Measurements from ENCODE around the gene DNAAF8.

Gene DNAAF8

GRCh38 chr16:4798456-4798855, 64.1 kb downstream of the DNAAF8 start:
- no peaks in the 10 kb centered on the region; the same call in 1 of the 2 replicates for H3K36me3 ChIP-seq (ENCODE audit: control insufficient read depth, insufficient read depth, low read length)
- no peaks in the 10 kb centered on the region for H3K27me3 ChIP-seq (replicated peaks; ENCODE audit: control insufficient read depth, insufficient read depth, low read length)
- no peak for DNase-seq (ENCODE audit: extremely low read depth, insufficient read length)
- no peak overlapping the region for H3K4me3 ChIP-seq (replicated peaks; ENCODE audit: low read depth, low read length)
- no peak for TF ChIP-seq CTCF (IDR thresholded peaks at IDR 0.05; ENCODE audit: insufficient read depth, low read length, poor library complexity, severe bottlenecking)
